H9 (cell line): ENCODE data around the gene RNF180. TPM values are rescaled to one million over a fixed set of nuclear protein-coding genes. Genes with fewer than 3 reads are reported as not detected.

Experiments
- DNase-seq: peaks from one replicate; pipeline ENCODE4 v3.0.0-alpha.2; 2017
- H2AFZ ChIP-seq: one replicate; pipeline ENCODE4 v1.6.1; 2013; ENCODE audit warnings: mild to moderate bottlenecking, low read length, control low read depth, moderate library complexity
- H2AK5ac ChIP-seq: 2 replicates; pipeline ENCODE4 v1.6.1; 2013; ENCODE audit warnings: low read length, control low read depth, mixed read lengths; ENCODE audit not compliant: insufficient read length
- H2BK120ac ChIP-seq: one replicate; pipeline ENCODE4 v1.6.1; 2013; ENCODE audit warnings: low read depth, mild to moderate bottlenecking, low read length, control low read depth, inconsistent platforms; ENCODE audit not compliant: poor library complexity, severe bottlenecking
- H2BK12ac ChIP-seq: 2 replicates; pipeline ENCODE4 v1.6.1; 2013; ENCODE audit warnings: low read length, control low read depth, mixed read lengths, low read depth; ENCODE audit not compliant: insufficient read length
- H2BK15ac ChIP-seq: 2 replicates; pipeline ENCODE4 v1.6.1; 2013; ENCODE audit warnings: low read depth, low read length, control low read depth
- H2BK20ac ChIP-seq: one replicate; pipeline ENCODE4 v1.6.1; 2013; ENCODE audit warnings: low read depth, mild to moderate bottlenecking, low read length, control low read depth, inconsistent platforms; ENCODE audit not compliant: poor library complexity, severe bottlenecking
- H2BK5ac ChIP-seq: 2 replicates; pipeline ENCODE4 v1.6.1; 2013; ENCODE audit warnings: low read length, control low read depth, mixed read lengths; ENCODE audit not compliant: insufficient read length
- H3K14ac ChIP-seq: 2 replicates; pipeline ENCODE4 v1.6.1; 2013; ENCODE audit warnings: low read length, control low read depth; ENCODE audit not compliant: insufficient read depth
- H3K18ac ChIP-seq: 2 replicates; pipeline ENCODE4 v1.6.1; 2013; ENCODE audit warnings: low read depth, mild to moderate bottlenecking, mixed read lengths, low read length, control low read depth; ENCODE audit not compliant: insufficient read length
- H3K23ac ChIP-seq: 2 replicates; pipeline ENCODE4 v1.6.1; 2013; ENCODE audit warnings: low read length, control low read depth, mixed read lengths, low read depth; ENCODE audit not compliant: insufficient read length
- H3K23me2 ChIP-seq: 2 replicates; pipeline ENCODE4 v1.6.1; 2013; ENCODE audit warnings: low read depth, mild to moderate bottlenecking, mixed read lengths, low read length, control low read depth; ENCODE audit not compliant: insufficient read length, poor library complexity, severe bottlenecking
- H3K27ac ChIP-seq: 2 replicates; pipeline ENCODE4 v1.5.1; 2013; ENCODE audit warnings: low read length, control low read depth, mixed read lengths, low read depth; ENCODE audit not compliant: insufficient read length
- H3K27me3 ChIP-seq: 2 replicates; pipeline ENCODE4 v1.6.1; 2013; ENCODE audit warnings: low read length, control low read depth, inconsistent platforms; ENCODE audit not compliant: insufficient read depth
- H3K4ac ChIP-seq: 2 replicates; pipeline ENCODE4 v1.6.1; 2013; ENCODE audit warnings: low read depth, mild to moderate bottlenecking, control low read depth, inconsistent platforms, low read length, moderate library complexity
- H3K4me1 ChIP-seq: 2 replicates; pipeline ENCODE4 v1.6.1; 2013; ENCODE audit warnings: low read length, control low read depth, inconsistent platforms; ENCODE audit not compliant: insufficient read depth
- H3K4me2 ChIP-seq: 2 replicates; pipeline ENCODE4 v1.6.1; 2013; ENCODE audit warnings: low read length, control low read depth, mixed read lengths; ENCODE audit not compliant: insufficient read length, insufficient read depth
- H3K56ac ChIP-seq: 2 replicates; pipeline ENCODE4 v1.6.1; 2013; ENCODE audit warnings: low read depth, mild to moderate bottlenecking, mixed read lengths, low read length, control low read depth; ENCODE audit not compliant: insufficient read length
- H3K79me1 ChIP-seq: 2 replicates; pipeline ENCODE4 v1.6.1; 2013; ENCODE audit warnings: low read depth, mild to moderate bottlenecking, moderate library complexity, low read length, control low read depth, inconsistent platforms; ENCODE audit not compliant: insufficient read depth, poor library complexity, severe bottlenecking
- H3K79me2 ChIP-seq: 2 replicates; pipeline ENCODE4 v1.6.1; 2013; ENCODE audit warnings: low read length, control low read depth, inconsistent platforms; ENCODE audit not compliant: insufficient read depth
- H3K9ac ChIP-seq: 2 replicates; pipeline ENCODE4 v1.6.1; 2013; ENCODE audit warnings: low read length, control low read depth, mixed read lengths; ENCODE audit not compliant: insufficient read length; ENCODE audit errors: extremely low read depth
- H3K9me3 ChIP-seq: one replicate; pipeline ENCODE4 v1.6.1; 2013; ENCODE audit warnings: low read depth, low read length, inconsistent platforms; ENCODE audit not compliant: control insufficient read depth
- H3T11ph ChIP-seq: one replicate; pipeline ENCODE4 v1.6.1; 2013; ENCODE audit warnings: mild to moderate bottlenecking, low read length, control low read depth, inconsistent platforms
- H4K20me1 ChIP-seq: one replicate; pipeline ENCODE4 v1.6.1; 2013; ENCODE audit not compliant: control insufficient read depth, insufficient read length, insufficient read depth
- H4K5ac ChIP-seq: 2 replicates; pipeline ENCODE4 v1.6.1; 2013; ENCODE audit warnings: low read depth, mild to moderate bottlenecking, mixed read lengths, low read length, control low read depth; ENCODE audit not compliant: insufficient read length
- H4K8ac ChIP-seq: replicated peaks from 2 replicates; pipeline ENCODE4 v1.6.1; 2013; ENCODE audit warnings: low read length, control low read depth, mixed read lengths, low read depth; ENCODE audit not compliant: insufficient read length
- H4K91ac ChIP-seq: 2 replicates; pipeline ENCODE4 v1.6.1; 2013; ENCODE audit warnings: low read depth, mild to moderate bottlenecking, moderate library complexity, mixed read lengths, low read length, control low read depth; ENCODE audit not compliant: insufficient read length
- H3K27ac Mint-ChIP-seq, 3 experiments: 2 replicates in 2 of 3; 3 replicates in 1 of 3; pipeline ENCODE4 v1.8.0; 2020 to 2021; ENCODE audit warnings: mixed read lengths in 3 of 3, mild to moderate bottlenecking in 1 of 3, moderate library complexity in 1 of 3
- H3K27me3 Mint-ChIP-seq: 2 replicates; pipeline ENCODE4 v1.8.0; 2021; ENCODE audit warnings: low read depth, mild to moderate bottlenecking, moderate library complexity, mixed read lengths
- H3K36me3 Mint-ChIP-seq, 3 experiments: 2 replicates in 2 of 3; 3 replicates in 1 of 3; pipeline ENCODE4 v1.8.0; 2020 to 2021; ENCODE audit warnings: low read depth in 3 of 3, mixed read lengths in 3 of 3; ENCODE audit not compliant: insufficient read depth in 1 of 3
- H3K4me1 Mint-ChIP-seq, 2 experiments: 2 replicates each; pipeline ENCODE4 v1.8.0; 2020; ENCODE audit warnings: mixed read lengths in 2 of 2
- H3K4me3 Mint-ChIP-seq, 2 experiments: 2 replicates in 1 of 2; 3 replicates in 1 of 2; pipeline ENCODE4 v1.8.0; 2020 to 2021; ENCODE audit warnings: mild to moderate bottlenecking in 2 of 2, mixed read lengths in 2 of 2, moderate library complexity in 1 of 2
- H3K9me3 Mint-ChIP-seq, 2 experiments: 2 replicates in 1 of 2; 3 replicates in 1 of 2; pipeline ENCODE4 v1.8.0; 2020; ENCODE audit warnings: mild to moderate bottlenecking in 2 of 2, mixed read lengths in 2 of 2, moderate library complexity in 1 of 2
- total RNA-seq: library from RNA; stranded (reverse); gene quantifications from 2 replicates; pipeline ENCODE4 v1.2.1, GENCODE V29; 2021
- TF ChIP-seq, protein P1 (sequence below): fragments of 200-600 bp; sonication (generic); conservative IDR thresholded peaks from 3 replicates; pipeline ENCODE4 v1.8.0; 2021; ENCODE audit warnings: antibody characterized with exemption, mild to moderate bottlenecking

RNF180 gene
- total RNA-seq, 1 experiment from 2014 or later = 2.5 TPM

DNA sequence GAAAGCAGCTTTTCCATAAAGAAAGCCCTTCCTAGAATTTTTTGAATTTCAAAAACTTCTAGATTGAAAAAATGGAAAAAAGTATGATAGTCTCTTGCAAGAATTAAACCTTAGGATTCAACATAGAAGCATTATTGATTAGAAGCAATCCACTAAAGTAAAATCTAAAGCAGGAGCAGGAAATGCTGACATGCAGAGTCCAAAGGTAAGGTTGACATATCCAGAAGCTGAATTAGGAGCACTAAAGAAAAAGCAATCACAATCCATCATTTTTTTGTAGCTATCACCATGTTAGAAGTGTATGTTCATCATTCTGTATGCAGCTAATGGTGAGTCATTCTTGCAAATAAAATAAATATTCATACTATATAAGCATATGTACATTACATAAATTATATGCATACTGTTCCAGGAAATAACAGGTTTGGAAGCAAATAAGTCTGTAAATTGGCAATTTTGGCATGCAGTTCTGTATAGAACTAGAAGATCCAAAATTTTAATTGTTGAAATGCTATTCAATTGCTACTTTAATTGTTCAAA lies 39.4 kb upstream of the RNF180 start:
- H2BK120ac ChIP-seq = no peak overlapping the region
- H2BK20ac ChIP-seq = no peak overlapping the region
- H3K56ac ChIP-seq = no peak overlapping the region
- H3K36me3 Mint-ChIP-seq = no peaks in the 10 kb centered on the region
- H3K4me2 ChIP-seq = no peak overlapping the region
- no peak overlapping the region for H4K91ac ChIP-seq
- no peak overlapping the region for H3K4me3 Mint-ChIP-seq
- no peaks in the 10 kb centered on the region; a peak in 1 of 4 replicates for H3K4me1 Mint-ChIP-seq
- H3K79me1 ChIP-seq = no peaks in the 10 kb centered on the region
- no peak overlapping the region for H2AFZ ChIP-seq
- H3K9ac ChIP-seq = no peak overlapping the region
- H3K27me3 Mint-ChIP-seq = no peaks in the 10 kb centered on the region
- no peak overlapping the region for H3T11ph ChIP-seq
- no peaks in the 10 kb centered on the region for H3K79me2 ChIP-seq
- no peak overlapping the region for H2AK5ac ChIP-seq
- DNase-seq = no peak
- H3K27me3 ChIP-seq = no peaks in the 10 kb centered on the region
- H3K14ac ChIP-seq = no peak overlapping the region
- TF ChIP-seq, protein P1, sequence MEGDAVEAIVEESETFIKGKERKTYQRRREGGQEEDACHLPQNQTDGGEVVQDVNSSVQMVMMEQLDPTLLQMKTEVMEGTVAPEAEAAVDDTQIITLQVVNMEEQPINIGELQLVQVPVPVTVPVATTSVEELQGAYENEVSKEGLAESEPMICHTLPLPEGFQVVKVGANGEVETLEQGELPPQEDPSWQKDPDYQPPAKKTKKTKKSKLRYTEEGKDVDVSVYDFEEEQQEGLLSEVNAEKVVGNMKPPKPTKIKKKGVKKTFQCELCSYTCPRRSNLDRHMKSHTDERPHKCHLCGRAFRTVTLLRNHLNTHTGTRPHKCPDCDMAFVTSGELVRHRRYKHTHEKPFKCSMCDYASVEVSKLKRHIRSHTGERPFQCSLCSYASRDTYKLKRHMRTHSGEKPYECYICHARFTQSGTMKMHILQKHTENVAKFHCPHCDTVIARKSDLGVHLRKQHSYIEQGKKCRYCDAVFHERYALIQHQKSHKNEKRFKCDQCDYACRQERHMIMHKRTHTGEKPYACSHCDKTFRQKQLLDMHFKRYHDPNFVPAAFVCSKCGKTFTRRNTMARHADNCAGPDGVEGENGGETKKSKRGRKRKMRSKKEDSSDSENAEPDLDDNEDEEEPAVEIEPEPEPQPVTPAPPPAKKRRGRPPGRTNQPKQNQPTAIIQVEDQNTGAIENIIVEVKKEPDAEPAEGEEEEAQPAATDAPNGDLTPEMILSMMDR = no peak
- no peak overlapping the region for H3K4ac ChIP-seq
- no peak overlapping the region for H2BK15ac ChIP-seq
- H4K8ac ChIP-seq = no peak overlapping the region
- no peaks in the 10 kb centered on the region for H4K20me1 ChIP-seq
- H3K23me2 ChIP-seq = no peaks in the 10 kb centered on the region
- H3K9me3 Mint-ChIP-seq = no peaks in the 10 kb centered on the region
- no peak overlapping the region for H3K23ac ChIP-seq
- H3K4me1 ChIP-seq = no peaks in the 10 kb centered on the region
- no peak overlapping the region for H4K5ac ChIP-seq
- H2BK12ac ChIP-seq = no peak overlapping the region
- H3K27ac Mint-ChIP-seq = no peak overlapping the region
- H3K27ac ChIP-seq = no peak overlapping the region
- H3K18ac ChIP-seq = no peak overlapping the region
- no peak overlapping the region for H2BK5ac ChIP-seq
- no peaks in the 10 kb centered on the region for H3K9me3 ChIP-seq
